IPS-11a (cell line): ENCODE data around the gene NCK2.

Source experiments
- H3K4me3 ChIP-seq: one replicate; pipeline ENCODE4 v1.5.1; 2013; ENCODE audit warnings: low read depth, low read length, control low read depth

The NCK2 gene

DNA sequence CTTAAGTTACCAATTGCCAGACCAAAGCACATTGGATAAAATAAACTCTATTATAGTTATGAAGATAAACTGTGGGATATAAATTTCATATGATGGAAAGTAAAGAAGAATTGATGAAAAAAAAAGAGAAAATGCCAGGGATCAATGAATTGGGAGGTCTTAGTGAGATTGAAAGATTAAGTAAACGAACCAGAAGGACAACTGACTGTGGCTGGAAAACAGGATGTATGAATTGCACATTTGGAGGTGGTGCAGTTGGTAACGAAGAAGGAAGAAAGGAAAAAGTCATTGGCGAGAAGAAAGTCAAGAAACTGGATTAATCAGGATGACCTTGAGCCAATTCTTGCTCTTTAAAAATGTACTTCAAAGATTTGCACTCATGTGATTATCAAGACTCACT lies 166.7 kb downstream of the NCK2 start:
- H3K4me3 ChIP-seq = no peak overlapping the region

DNA sequence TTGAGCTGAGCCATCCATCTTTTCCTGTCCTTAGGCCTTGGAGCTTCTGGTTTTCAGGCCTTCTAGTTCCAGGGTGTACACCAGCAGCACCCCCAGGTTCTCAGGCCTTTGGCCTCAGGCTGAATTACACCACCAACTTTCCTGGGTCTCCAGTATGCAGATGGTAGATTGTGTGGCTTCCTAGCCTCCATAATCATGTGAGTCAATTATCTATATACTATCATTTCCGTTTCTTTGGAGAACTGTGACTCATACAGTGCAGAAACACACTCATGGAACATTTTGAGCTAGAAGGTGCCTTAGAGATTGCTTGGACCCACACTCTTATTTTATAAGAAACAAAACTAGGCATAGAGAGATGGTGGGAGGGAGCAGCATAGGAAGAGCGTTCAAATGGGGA lies 167.4 kb downstream of the NCK2 start:
- H3K4me3 ChIP-seq = no peak overlapping the region

DNA sequence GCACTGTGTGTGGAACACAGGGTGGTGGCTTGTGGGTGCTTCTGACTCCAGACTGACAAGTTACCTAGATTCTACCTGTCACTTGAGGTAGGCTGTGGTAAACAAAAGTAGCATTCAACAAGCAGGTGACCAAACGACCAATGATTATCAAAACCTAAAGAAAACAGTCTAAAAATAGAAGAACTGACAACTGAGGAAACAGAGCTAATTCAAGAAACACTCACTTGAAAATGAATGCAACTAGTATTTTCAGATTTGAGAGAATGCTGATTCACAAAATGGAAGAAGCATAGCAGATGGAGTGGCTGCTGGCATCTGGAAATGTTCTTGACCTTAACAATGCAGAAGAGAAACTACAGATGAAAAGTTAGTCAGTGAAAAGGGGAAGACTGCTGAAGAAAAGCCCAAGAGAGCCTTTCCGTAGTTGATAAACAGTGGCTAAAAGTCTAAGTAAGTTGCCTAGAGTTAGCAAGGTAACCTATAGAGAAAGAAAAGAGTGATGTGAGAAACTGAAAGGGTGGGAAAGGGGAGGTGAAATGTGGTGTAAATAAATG lies 170.4 kb downstream of the NCK2 start:
- no peak overlapping the region for H3K4me3 ChIP-seq

- H3K4me3 ChIP-seq = no peak overlapping the region
Measured at GRCh38 chr2:105917226-105917625, 172.5 kb downstream of the NCK2 start.

DNA sequence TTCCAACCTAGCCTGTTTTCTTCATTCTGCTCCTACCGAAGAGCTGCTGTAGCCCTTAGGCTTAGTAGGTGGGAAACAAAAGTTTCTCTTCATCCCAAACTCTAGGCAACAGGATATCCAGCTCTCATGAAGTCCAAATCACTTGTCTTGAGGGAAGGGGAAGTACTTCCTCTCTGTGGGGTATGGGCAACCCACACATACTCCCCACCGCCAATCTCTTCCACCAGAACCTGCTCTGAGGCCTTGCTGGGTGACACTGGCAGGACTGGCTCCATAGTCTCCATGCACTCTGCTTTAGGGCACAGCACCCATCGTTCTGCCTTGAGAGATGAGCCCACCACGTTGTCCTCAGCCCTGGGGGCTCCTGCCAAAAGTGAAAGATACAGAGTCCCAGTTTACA lies 173.0 kb downstream of the NCK2 start:
- no peak overlapping the region for H3K4me3 ChIP-seq

GRCh38 chr2:105919191-105919811 lies 174.6 kb downstream of the NCK2 start:
- H3K4me3 ChIP-seq = no peak overlapping the region

DNA sequence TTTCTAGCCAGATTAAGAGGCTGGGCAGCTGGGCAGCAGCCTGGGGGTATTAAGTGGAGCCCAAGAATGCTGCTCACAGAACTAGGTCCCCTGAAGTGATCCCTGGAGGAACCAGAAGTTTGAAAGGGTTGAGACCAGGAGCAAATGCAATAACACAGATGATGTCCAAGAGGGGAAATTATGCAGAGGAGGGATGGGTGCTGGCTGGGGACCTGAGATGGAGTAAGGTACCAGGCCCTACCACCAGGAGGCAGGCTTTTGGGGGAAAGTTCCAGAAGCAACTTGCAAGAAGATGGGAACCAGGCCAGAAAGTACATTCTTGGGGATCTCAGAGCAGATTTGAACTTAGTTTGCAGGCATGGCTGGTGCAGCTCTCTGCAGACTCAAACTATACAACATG lies 175.1 kb downstream of the NCK2 start:
- no peak overlapping the region for H3K4me3 ChIP-seq

DNA sequence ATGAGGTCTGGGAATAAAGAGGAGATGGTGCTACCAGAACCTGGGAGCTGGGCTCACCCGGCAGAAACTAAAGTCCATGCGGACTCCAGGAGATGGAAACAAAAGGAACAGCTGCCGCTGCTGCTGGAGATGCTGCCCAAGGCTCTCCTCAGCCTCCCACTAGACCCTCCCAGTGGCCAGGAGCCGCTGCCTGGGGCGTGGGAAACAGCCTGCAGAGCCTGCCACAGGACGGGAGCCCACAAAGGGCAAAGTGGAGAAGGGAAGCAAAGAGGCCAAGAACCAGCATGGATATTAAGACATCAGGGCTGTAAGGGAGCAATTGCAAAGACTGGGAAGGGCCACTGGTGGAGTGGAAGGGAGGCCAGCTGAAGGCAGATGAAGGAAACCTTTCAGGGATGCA lies 179.6 kb downstream of the NCK2 start:
- H3K4me3 ChIP-seq = no peak overlapping the region

- H3K4me3 ChIP-seq = no peak overlapping the region
Measured at GRCh38 chr2:105924932-105925331, 180.2 kb downstream of the NCK2 start.

DNA sequence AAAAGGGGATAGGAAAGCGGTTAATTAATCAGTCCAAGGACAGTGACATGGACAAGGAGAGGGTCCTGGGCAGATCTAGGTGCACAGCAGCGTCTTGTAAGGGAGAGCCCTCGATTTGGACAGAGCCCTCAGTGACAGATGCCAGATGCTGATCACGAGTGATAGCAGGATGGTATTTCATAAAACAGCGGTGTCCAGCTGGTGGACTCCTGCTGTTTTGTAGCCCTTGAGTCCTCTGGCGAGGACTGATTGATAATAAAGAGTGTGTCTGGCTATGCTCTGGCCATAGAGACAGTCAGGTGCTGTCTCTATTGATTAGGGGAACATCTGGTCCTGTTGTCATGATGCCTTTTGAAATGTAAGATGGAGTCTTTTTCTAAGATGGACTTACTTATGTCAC lies 180.7 kb downstream of the NCK2 start:
- no peak overlapping the region for H3K4me3 ChIP-seq

DNA sequence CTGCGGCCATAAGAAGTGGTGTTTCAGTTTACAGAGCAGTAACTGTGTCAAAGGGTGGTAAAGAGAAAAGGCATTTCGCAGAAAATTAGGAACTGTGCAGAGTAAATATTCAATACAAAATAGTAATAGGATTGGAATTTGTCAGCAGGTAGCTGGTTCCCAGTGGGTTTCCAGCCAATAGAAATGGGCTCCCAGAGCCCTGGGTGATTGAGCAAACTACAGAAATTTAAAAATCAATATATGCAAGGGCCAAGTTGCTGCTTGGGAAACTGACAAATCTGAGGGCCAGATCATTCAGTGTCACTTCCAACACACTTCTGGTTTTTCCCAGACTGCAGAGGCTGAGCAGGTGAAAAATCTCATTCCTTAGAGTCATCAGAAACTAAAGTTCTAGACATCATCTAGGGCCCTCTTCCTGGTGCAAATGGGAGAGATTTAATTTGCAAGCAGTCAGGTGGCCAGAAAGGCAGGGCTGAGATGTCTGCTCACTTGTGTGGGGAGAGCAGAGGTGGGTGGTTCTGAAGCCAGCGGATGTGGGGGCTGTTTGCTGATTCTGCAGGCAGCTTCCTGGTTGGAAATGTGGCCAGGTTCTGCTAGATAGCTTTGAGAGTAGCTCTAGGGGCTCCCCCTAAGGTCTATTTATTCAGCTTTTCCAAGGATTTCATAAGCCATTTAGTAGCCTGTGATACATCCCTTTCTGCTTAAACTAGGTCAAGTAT lies 182.4 kb downstream of the NCK2 start:
- H3K4me3 ChIP-seq = no peak overlapping the region

DNA sequence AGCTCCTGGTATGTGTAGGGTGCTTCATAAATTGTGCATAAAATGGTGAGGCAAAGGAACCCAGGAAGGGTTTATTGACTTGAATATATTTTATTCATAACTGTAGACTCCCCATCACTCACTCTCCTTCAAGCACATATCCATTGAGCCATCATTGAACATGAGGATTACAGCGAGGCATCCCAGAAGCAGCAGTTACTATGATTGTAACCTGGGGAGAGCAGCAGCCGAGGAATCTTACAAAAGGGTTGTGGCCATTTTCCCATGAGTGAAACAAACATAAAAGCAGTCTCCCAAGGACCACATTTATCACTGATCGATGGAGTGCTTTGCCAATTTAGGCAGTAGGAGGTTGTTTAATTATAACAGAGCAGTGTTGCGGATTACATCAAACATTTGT lies 183.4 kb downstream of the NCK2 start:
- no peak overlapping the region for H3K4me3 ChIP-seq

DNA sequence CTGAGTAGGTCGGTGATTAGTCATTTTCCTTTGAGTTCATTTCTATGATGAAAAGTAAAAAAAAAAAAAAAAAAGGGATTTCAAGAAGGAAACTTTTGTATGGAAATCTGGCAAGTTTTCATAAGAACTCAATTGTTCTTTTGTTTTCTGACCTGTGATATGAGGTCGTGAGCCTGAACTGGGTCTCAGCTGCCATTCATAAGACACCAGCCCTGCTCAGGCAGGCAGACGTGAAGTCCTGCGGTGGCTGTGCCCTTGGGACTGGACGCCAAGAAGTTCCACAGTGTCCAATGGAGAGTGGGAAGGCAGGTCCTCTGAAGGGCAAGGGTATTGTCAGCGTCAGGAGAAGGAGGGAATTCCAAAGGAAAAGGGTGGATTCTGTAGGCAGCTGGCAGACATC lies 183.9 kb downstream of the NCK2 start:
- H3K4me3 ChIP-seq = no peak overlapping the region

DNA sequence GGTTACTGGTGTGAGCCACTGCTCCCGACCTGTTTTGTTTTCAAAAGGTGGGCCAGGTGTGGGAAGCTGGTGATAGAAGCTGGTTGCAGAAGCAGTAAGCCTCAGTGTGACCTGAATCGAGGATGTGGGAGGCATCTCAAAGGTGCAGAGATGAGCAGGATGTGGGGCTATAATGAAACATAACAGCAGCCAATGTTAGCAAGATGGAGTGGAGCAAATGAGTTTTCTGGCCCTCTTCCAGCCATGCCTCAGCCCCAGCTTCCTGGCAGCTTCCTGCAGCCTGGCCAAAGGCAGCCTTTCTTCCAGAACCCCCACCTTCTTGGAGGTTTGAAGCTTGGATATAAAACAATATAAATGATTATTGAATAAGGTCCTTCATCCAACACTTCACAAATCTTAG lies 184.8 kb downstream of the NCK2 start:
- no peak overlapping the region for H3K4me3 ChIP-seq

GRCh38 chr2:105932582-105932981 lies 187.9 kb downstream of the NCK2 start:
- H3K4me3 ChIP-seq = no peak overlapping the region

GRCh38 chr2:105933906-105934305 lies 189.2 kb downstream of the NCK2 start:
- no peak overlapping the region for H3K4me3 ChIP-seq

GRCh38 chr2:105934467-105934866 lies 189.8 kb downstream of the NCK2 start:
- no peak overlapping the region for H3K4me3 ChIP-seq

DNA sequence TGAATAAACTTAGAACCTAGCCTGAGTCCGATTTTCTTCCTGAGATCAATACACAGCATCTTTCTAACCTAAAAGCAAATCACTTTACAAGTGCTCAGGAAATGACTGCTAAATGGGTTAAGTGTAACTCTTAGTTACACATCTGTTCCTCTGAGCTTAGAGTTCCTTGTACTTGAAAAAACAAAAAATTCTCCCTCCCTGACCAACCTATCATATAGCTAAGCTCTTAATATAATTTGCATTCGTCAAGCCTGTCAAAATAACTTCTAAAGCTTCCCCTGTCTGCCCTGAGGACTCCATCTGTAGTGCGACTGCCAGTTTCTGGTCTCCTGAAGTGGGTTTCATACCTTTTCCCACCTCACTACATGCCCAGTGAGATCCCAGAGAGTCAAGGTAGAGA lies 190.4 kb downstream of the NCK2 start:
- H3K4me3 ChIP-seq = no peak overlapping the region

- H3K4me3 ChIP-seq = no peak overlapping the region
Measured at GRCh38 chr2:105936954-105937353, 192.2 kb downstream of the NCK2 start.

DNA sequence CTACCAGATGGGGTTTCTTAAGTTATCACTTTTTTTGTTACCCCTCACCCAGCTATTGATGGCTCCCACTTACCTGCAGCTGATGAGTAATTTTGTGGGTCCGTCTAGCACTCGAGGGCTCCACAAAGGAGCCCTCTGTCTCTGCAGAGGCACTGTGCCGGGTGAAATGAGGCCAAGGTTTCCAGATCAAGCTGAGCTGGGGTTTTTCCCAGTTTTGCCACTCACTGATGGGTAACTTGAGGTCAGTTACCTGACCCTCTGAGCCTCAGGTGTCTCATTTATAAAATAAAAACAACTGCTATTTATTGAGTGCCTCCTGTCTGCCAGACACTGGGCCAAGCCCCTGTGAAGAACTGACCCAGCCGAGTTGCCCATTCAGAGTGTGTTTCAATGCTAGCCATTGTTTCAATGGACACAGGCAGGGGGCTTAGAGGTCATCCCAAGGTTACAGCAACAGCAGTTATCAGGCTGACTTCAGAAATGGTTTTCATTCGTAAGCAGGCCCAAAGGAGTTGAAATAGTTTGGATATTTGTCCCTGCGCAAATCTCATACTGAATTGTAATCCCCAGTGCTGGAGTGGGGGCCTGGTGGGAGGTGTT lies 192.9 kb downstream of the NCK2 start:
- no peak overlapping the region for H3K4me3 ChIP-seq
